ENCODE results near the gene RAPGEF2. TPM values are rescaled to one million over a fixed set of nuclear protein-coding genes. Genes with fewer than 3 reads are reported as not detected.

The RAPGEF2 gene
- total RNA-seq, 4 donors from 2014 or later = 60.2 to 109 (median 79.7) TPM

GRCh38 chr4:159185591-159186023 is 82.7 kb downstream of the RAPGEF2 start:
- Histone ChIP-seq H3K36me3 (no peaks in the 10 kb centered on the region), H3K27ac (no peak overlapping the region), H3K27me3 (no peaks in the 10 kb centered on the region), H3K9me3 (no peaks in the 10 kb centered on the region), H3K4me1 (peaks cover 0 to 7% of the 10 kb centered on the region in 2 donors), H3K4me3 (replicated peaks in 1 of 3) (no peak overlapping the region)
- TF ChIP-seq POLR2A (IDR thresholded peaks at IDR 0.05) (no peak), CTCF (IDR thresholded peaks at IDR 0.05) (no peak)
- DNase-seq = no peak
- intact Hi-C loops (cut with DNase I) = no loop called here
- 77% methylated on average over 1 of the region's 1 CpG for WGBS, 2 donors

GRCh38 chr4:159188646-159189045 is 85.8 kb downstream of the RAPGEF2 start:
- no peak overlapping the region for H3K27ac ChIP-seq
- intact Hi-C loops (cut with DNase I) = no loop called here
- no peaks in the 10 kb centered on the region for H3K27me3 ChIP-seq
- WGBS, 2 donors = 89 to 92% methylated on average over 1 of the region's 1 CpG
- TF ChIP-seq CTCF (IDR thresholded peaks at IDR 0.05) = no peak
- no peak for TF ChIP-seq POLR2A (IDR thresholded peaks at IDR 0.05)
- no peak for DNase-seq
- peaks cover 0 to 7% of the 10 kb centered on the region in 2 donors for H3K4me1 ChIP-seq
- no peaks in the 10 kb centered on the region for H3K36me3 ChIP-seq
- H3K4me3 ChIP-seq (replicated peaks in 1 of 3) = no peak overlapping the region
- no peaks in the 10 kb centered on the region for H3K9me3 ChIP-seq

GRCh38 chr4:159190651-159191050 is 87.8 kb downstream of the RAPGEF2 start:
- DNase-seq = no peak
- peaks cover 0 to 7% of the 10 kb centered on the region in 2 donors for H3K4me1 ChIP-seq
- H3K4me3 ChIP-seq (replicated peaks in 1 of 3) = no peak overlapping the region
- H3K9me3 ChIP-seq = no peaks in the 10 kb centered on the region
- TF ChIP-seq CTCF (IDR thresholded peaks at IDR 0.05) (no peak), POLR2A (IDR thresholded peaks at IDR 0.05) (no peak)
- intact Hi-C loops (cut with DNase I) = no loop called here
- H3K27me3 ChIP-seq = no peaks in the 10 kb centered on the region
- WGBS, 2 donors = 73 to 88% methylated on average over 2 of the region's 2 CpGs
- no peaks in the 10 kb centered on the region for H3K36me3 ChIP-seq
- H3K27ac ChIP-seq = no peak overlapping the region

GRCh38 chr4:159191989-159192388 is 89.1 kb downstream of the RAPGEF2 start:
- no peaks in the 10 kb centered on the region for H3K9me3 ChIP-seq
- H3K27ac ChIP-seq = no peak overlapping the region
- H3K4me3 ChIP-seq (replicated peaks in 1 of 3) = no peak overlapping the region
- DNase-seq = no peak
- intact Hi-C loops (cut with DNase I) = no loop called here
- no peaks in the 10 kb centered on the region for H3K36me3 ChIP-seq
- TF ChIP-seq CTCF (IDR thresholded peaks at IDR 0.05) (peak in 1 of 6 experiments; percentile 15), POLR2A (IDR thresholded peaks at IDR 0.05) (no peak)
- H3K4me1 ChIP-seq = peaks cover 3 to 7% of the 10 kb centered on the region in 2 donors
- no peaks in the 10 kb centered on the region for H3K27me3 ChIP-seq
- WGBS, 2 donors = 74 to 83% methylated on average over 5 of the region's 5 CpGs

GRCh38 chr4:159193046-159193620 is 90.3 kb downstream of the RAPGEF2 start:
- no peak for DNase-seq
- Histone ChIP-seq H3K9me3 (no peaks in the 10 kb centered on the region), H3K4me3 (replicated peaks in 1 of 3) (no peak overlapping the region), H3K27me3 (no peaks in the 10 kb centered on the region), H3K4me1 (peaks cover 12 to 16% of the 10 kb centered on the region in 2 donors), H3K27ac (no peak overlapping the region), H3K36me3 (no peaks in the 10 kb centered on the region)
- no peak for TF ChIP-seq POLR2A (IDR thresholded peaks at IDR 0.05)
- no peak for TF ChIP-seq CTCF (IDR thresholded peaks at IDR 0.05)
- intact Hi-C loops (cut with DNase I) = no loop called here
- 80 to 81% methylated on average over 1 of the region's 1 CpG for WGBS, 2 donors

Measured in thyroid gland (tissue), 4 donors.